K562 (cell line): ENCODE results near the gene TRAF3IP1.

Experiments used
- NFE2L1 ChIP-seq: fragments of 450-650 bp; IDR thresholded peaks from 2 replicates; pipeline ENCODE4 v1.6.1; 2016; ENCODE audit warnings: missing genetic modification characterization, low read depth, mild to moderate bottlenecking, missing compliant biosample characterization, moderate library complexity, borderline replicate concordance
- POLR2A ChIP-seq: fragments of 450-650 bp; conservative IDR thresholded peaks from 2 replicates; pipeline ENCODE4 v1.6.1; 2016
- RBBP5 ChIP-seq: fragments of 200-600 bp; sonication (generic); IDR thresholded peaks from 2 replicates; pipeline ENCODE4 v1.6.1; 2012; ENCODE audit warnings: borderline replicate concordance, mild to moderate bottlenecking, low read length, control low read depth, inconsistent platforms; ENCODE audit not compliant: insufficient read depth, poor library complexity, severe bottlenecking
- XRCC4 ChIP-seq: IDR thresholded peaks from one replicate; pipeline ENCODE4 v1.6.1; 2011; ENCODE audit not compliant: insufficient read depth, insufficient read length; ENCODE audit errors: extremely low read depth
- YY1 ChIP-seq, 3 experiments: IDR thresholded peaks; 2 replicates each; pipeline ENCODE4 v1.6.1; 2011; ENCODE audit warnings: low read length in 2 of 3, mild to moderate bottlenecking in 2 of 3, moderate library complexity in 2 of 3, borderline replicate concordance in 1 of 3, control low read depth in 1 of 3, low read depth in 1 of 3; ENCODE audit not compliant: insufficient read depth in 3 of 3, insufficient replicate concordance in 2 of 3, control insufficient read depth in 1 of 3, insufficient read length in 1 of 3; ENCODE audit errors: extremely low read depth in 1 of 3
- ZNF384 ChIP-seq: IDR thresholded peaks from 2 replicates; pipeline ENCODE4 v1.6.1; 2012; ENCODE audit warnings: low read depth, low read length, improper control_type of control experiment
- ZNF707 ChIP-seq: fragments of 250-450 bp; sonication (Bioruptor Pico); conservative IDR thresholded peaks from 2 replicates; pipeline ENCODE4 v1.8.0; 2022; ENCODE audit warnings: inconsistent platforms, mild to moderate bottlenecking, moderate library complexity
- TF ChIP-seq, protein P1 (sequence below): sonication (generic); formaldehyde crosslinking; IDR thresholded peaks from 2 replicates; pipeline ENCODE4 v1.8.1; 2023; ENCODE audit warnings: mild to moderate bottlenecking, missing genetic modification reagents
- TF ChIP-seq, protein P2 (sequence below), 3 experiments: IDR thresholded peaks in 2 of 3; conservative IDR thresholded peaks in 1 of 3; 2 replicates each; pipeline ENCODE4 v1.5.1; 2011 to 2012; ENCODE audit warnings: low read length in 3 of 3, mild to moderate bottlenecking in 3 of 3, control low read depth in 2 of 3, improper control_type of control experiment in 1 of 3, inconsistent platforms in 1 of 3, low read depth in 1 of 3, mixed read lengths in 1 of 3, moderate library complexity in 1 of 3; ENCODE audit not compliant: insufficient read depth in 2 of 3
- TF ChIP-seq, protein P3 (sequence below): fragments of 450-650 bp; IDR thresholded peaks from 2 replicates; pipeline ENCODE4 v1.6.1; 2016

DNA sequence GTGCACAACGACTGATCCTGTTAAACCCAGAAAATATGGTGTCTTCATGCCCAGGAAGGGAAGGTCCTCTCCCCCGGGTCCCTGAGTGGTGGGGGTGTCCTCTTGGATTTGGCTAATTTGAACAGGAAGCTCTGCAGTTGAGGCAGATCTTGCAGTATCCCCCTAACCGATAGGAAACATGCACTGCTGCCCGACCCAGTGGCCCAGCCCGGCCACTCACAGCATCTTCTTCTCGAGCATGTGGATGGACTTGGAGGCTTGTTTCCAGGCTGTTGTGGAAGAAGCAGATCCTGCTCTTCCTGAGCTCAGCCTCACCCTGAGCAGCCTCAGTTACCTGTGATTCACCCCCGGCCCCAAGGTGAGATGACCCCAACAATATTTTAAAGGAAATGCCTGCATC is 60.0 kb downstream of the TRAF3IP1 start:
- TF ChIP-seq ZNF707 (CRISPR knock-in tag), result no peak
- TF ChIP-seq, protein P1, sequence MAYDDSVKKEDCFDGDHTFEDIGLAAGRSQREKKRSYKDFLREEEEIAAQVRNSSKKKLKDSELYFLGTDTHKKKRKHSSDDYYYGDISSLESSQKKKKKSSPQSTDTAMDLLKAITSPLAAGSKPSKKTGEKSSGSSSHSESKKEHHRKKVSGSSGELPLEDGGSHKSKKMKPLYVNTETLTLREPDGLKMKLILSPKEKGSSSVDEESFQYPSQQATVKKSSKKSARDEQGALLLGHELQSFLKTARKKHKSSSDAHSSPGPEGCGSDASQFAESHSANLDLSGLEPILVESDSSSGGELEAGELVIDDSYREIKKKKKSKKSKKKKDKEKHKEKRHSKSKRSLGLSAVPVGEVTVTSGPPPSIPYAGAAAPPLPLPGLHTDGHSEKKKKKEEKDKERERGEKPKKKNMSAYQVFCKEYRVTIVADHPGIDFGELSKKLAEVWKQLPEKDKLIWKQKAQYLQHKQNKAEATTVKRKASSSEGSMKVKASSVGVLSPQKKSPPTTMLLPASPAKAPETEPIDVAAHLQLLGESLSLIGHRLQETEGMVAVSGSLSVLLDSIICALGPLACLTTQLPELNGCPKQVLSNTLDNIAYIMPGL, result no peak
- no peak for TF ChIP-seq NFE2L1 (tag)
- TF ChIP-seq, protein P2, sequence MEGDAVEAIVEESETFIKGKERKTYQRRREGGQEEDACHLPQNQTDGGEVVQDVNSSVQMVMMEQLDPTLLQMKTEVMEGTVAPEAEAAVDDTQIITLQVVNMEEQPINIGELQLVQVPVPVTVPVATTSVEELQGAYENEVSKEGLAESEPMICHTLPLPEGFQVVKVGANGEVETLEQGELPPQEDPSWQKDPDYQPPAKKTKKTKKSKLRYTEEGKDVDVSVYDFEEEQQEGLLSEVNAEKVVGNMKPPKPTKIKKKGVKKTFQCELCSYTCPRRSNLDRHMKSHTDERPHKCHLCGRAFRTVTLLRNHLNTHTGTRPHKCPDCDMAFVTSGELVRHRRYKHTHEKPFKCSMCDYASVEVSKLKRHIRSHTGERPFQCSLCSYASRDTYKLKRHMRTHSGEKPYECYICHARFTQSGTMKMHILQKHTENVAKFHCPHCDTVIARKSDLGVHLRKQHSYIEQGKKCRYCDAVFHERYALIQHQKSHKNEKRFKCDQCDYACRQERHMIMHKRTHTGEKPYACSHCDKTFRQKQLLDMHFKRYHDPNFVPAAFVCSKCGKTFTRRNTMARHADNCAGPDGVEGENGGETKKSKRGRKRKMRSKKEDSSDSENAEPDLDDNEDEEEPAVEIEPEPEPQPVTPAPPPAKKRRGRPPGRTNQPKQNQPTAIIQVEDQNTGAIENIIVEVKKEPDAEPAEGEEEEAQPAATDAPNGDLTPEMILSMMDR (IDR thresholded peaks at IDR 0.05 in 2 of 3, conservative IDR thresholded peaks at IDR 0.05 in 1 of 3; ENCODE audit: insufficient read depth in 2 of 3, low read depth in 1 of 3, low read length in 3 of 3), result no peak
- no peak for TF ChIP-seq ZNF384
- TF ChIP-seq, protein P3, sequence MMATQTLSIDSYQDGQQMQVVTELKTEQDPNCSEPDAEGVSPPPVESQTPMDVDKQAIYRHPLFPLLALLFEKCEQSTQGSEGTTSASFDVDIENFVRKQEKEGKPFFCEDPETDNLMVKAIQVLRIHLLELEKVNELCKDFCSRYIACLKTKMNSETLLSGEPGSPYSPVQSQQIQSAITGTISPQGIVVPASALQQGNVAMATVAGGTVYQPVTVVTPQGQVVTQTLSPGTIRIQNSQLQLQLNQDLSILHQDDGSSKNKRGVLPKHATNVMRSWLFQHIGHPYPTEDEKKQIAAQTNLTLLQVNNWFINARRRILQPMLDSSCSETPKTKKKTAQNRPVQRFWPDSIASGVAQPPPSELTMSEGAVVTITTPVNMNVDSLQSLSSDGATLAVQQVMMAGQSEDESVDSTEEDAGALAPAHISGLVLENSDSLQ, result no peak
- TF ChIP-seq XRCC4, result no peak
- no peak for TF ChIP-seq YY1 (IDR thresholded peaks at IDR 0.05; ENCODE audit: borderline replicate concordance in 1 of 3, control insufficient read depth in 1 of 3, extremely low read depth in 1 of 3, insufficient read depth in 3 of 3, insufficient read length in 1 of 3, insufficient replicate concordance in 2 of 3, low read depth in 1 of 3, low read length in 2 of 3)
- TF ChIP-seq POLR2A, result no peak
- no peak for TF ChIP-seq RBBP5
